Bronchial epithelial cell (primary cell): Measurements from ENCODE around the gene FAM53B. TPM values are rescaled to one million over a fixed set of nuclear protein-coding genes. Genes with fewer than 3 reads are reported as not detected.

ENCODE experiments used
- DNase-seq: peaks from one replicate; pipeline ENCODE4 v3.0.0-alpha.2; 2010; ENCODE audit warnings: low read depth
- FAIRE-seq: peaks from 2 replicates; lab custom pipeline; 2011; peaks lifted over from hg19 to GRCh38; lab: Jason Lieb, UNC
- H3K27me3 ChIP-seq: 2 replicates; pipeline ENCODE4 v1.5.1; 2011; ENCODE audit warnings: low read length; ENCODE audit not compliant: control insufficient read depth, insufficient read depth
- H3K36me3 ChIP-seq: 2 replicates; pipeline ENCODE4 v1.5.1; 2011; ENCODE audit warnings: low read length; ENCODE audit not compliant: control insufficient read depth, insufficient read depth
- H3K4me3 ChIP-seq: 2 replicates; pipeline ENCODE4 v1.5.1; 2011; ENCODE audit warnings: mild to moderate bottlenecking, low read depth, low read length, control low read depth
- total RNA-seq: library from RNA; depleted of rRNA; stranded (reverse); fragments of >200 nt; gene quantifications from 2 replicates; pipeline ENCODE4 v1.2.1, GENCODE V29; 2014
- TF ChIP-seq, protein P1 (sequence below): IDR thresholded peaks from 2 replicates; pipeline ENCODE4 v1.5.1; 2011; ENCODE audit warnings: mild to moderate bottlenecking, moderate library complexity, low read length, control low read depth, inconsistent platforms; ENCODE audit not compliant: insufficient read depth, severe bottlenecking

Gene FAM53B
- total RNA-seq, 1 donor from 2014 or later: 19.5 TPM

GRCh38 chr10:124652701-124653100, 91.5 kb downstream of the FAM53B start:
- H3K27me3 ChIP-seq: no peaks in the 10 kb centered on the region
- peaks cover 4% of the 10 kb centered on the region for H3K36me3 ChIP-seq
- TF ChIP-seq, protein P1, sequence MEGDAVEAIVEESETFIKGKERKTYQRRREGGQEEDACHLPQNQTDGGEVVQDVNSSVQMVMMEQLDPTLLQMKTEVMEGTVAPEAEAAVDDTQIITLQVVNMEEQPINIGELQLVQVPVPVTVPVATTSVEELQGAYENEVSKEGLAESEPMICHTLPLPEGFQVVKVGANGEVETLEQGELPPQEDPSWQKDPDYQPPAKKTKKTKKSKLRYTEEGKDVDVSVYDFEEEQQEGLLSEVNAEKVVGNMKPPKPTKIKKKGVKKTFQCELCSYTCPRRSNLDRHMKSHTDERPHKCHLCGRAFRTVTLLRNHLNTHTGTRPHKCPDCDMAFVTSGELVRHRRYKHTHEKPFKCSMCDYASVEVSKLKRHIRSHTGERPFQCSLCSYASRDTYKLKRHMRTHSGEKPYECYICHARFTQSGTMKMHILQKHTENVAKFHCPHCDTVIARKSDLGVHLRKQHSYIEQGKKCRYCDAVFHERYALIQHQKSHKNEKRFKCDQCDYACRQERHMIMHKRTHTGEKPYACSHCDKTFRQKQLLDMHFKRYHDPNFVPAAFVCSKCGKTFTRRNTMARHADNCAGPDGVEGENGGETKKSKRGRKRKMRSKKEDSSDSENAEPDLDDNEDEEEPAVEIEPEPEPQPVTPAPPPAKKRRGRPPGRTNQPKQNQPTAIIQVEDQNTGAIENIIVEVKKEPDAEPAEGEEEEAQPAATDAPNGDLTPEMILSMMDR: no peak
- DNase-seq (no peak), FAIRE-seq (no peak)
- H3K4me3 ChIP-seq: no peak overlapping the region

DNA sequence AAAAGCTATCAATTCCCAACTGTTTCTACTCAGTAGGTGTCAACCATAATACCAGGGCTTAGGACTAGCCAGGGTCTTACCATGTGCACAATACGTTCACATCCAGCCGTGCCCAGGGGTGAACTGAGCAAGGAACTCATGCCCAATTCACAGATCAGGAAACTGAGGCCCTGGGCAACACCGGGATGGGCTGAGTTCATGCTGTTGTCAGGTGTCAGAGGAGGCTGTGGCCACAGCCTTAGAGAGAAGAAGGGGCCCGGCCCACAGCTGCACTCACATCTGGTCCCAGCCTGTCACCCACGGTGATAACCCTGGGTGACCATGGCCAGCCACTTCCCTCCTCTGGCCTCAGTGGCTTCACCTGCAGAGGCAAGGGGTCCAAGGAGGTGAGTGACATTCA, 92.0 kb downstream of the FAM53B start:
- peaks cover 4% of the 10 kb centered on the region for H3K36me3 ChIP-seq
- no peak for FAIRE-seq
- H3K27me3 ChIP-seq: no peaks in the 10 kb centered on the region
- DNase-seq: no peak
- TF ChIP-seq, protein P1: no peak
- no peak overlapping the region for H3K4me3 ChIP-seq

GRCh38 chr10:124651402-124651891, 92.7 kb downstream of the FAM53B start:
- Histone ChIP-seq H3K27me3 (no peaks in the 10 kb centered on the region), H3K36me3 (peaks cover 4% of the 10 kb centered on the region), H3K4me3 (no peak overlapping the region)
- no peak for DNase-seq
- TF ChIP-seq, protein P1: no peak
- FAIRE-seq: no peak

- DNase-seq: no peak
- FAIRE-seq: no peak
- H3K27me3 ChIP-seq: no peaks in the 10 kb centered on the region
- no peak overlapping the region for H3K4me3 ChIP-seq
- TF ChIP-seq, protein P1: no peak
- peaks cover 4% of the 10 kb centered on the region for H3K36me3 ChIP-seq
Observed at GRCh38 chr10:124650820-124651401, 93.3 kb downstream of the FAM53B start.

- DNase-seq: no peak
- no peaks in the 10 kb centered on the region for H3K27me3 ChIP-seq
- no peak for FAIRE-seq
- peaks cover 3% of the 10 kb centered on the region for H3K36me3 ChIP-seq
- TF ChIP-seq, protein P1: no peak
- no peak overlapping the region for H3K4me3 ChIP-seq
Observed at GRCh38 chr10:124650263-124650662, 93.9 kb downstream of the FAM53B start.

- DNase-seq (peak; percentile 50), FAIRE-seq (no peak)
Observed at GRCh38 chr10:124649214-124649613, 95.0 kb downstream of the FAM53B start.

More at GRCh38 chr10:124649214-124649613, 95.0 kb downstream of the FAM53B start:
- Histone ChIP-seq H3K4me3 (no peak overlapping the region), H3K27me3 (no peaks in the 10 kb centered on the region), H3K36me3 (peaks cover 3% of the 10 kb centered on the region)
- TF ChIP-seq, protein P1: no peak
